OCI-LY7 (cell line): ENCODE measurements around the gene TSN.

ENCODE experiments used
- EZH2phosphoT487 ChIP-seq: fragments of 200-600 bp; sonication (generic); IDR thresholded peaks from 2 replicates; pipeline ENCODE4 v1.6.1; 2018; ENCODE audit warnings: low read depth, borderline replicate concordance, mild to moderate bottlenecking, mixed run types, antibody characterized with exemption, low read length, moderate library complexity, mixed read lengths
- TF ChIP-seq, protein P1 (sequence below): fragments of 200-600 bp; sonication (generic); conservative IDR thresholded peaks from 2 replicates; pipeline ENCODE4 v1.5.1; 2014; ENCODE audit warnings: mild to moderate bottlenecking, antibody characterized with exemption, low read length, moderate library complexity, mixed read lengths

DNA sequence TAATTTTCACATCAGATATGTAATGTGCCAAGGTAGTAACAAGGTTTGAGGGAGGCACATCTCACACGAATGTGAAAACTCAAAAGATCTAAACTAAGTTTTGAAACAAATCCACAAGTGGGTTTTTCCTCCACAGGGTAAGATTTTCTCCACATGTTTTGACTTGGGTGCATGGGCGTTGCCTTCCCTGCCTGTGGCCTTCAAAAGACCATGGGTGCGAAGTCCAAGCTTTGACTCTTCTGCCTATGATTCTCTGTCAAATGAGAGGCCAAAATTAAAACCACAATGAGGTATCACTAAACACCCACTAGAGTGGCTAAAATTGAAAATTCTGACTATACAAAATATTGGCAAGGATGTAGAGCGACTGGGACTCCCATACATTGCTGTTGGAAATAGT, 49.5 kb upstream of the TSN start:
- TF ChIP-seq, protein P1, sequence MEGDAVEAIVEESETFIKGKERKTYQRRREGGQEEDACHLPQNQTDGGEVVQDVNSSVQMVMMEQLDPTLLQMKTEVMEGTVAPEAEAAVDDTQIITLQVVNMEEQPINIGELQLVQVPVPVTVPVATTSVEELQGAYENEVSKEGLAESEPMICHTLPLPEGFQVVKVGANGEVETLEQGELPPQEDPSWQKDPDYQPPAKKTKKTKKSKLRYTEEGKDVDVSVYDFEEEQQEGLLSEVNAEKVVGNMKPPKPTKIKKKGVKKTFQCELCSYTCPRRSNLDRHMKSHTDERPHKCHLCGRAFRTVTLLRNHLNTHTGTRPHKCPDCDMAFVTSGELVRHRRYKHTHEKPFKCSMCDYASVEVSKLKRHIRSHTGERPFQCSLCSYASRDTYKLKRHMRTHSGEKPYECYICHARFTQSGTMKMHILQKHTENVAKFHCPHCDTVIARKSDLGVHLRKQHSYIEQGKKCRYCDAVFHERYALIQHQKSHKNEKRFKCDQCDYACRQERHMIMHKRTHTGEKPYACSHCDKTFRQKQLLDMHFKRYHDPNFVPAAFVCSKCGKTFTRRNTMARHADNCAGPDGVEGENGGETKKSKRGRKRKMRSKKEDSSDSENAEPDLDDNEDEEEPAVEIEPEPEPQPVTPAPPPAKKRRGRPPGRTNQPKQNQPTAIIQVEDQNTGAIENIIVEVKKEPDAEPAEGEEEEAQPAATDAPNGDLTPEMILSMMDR, result no peak
- no peak for TF ChIP-seq EZH2phosphoT487
